Sigmoid colon (tissue), 4 donors: ENCODE results near the gene RAB23.

ENCODE experiments used
- EP300 ChIP-seq, 4 donors: sonication (generic); formaldehyde crosslinking; IDR thresholded peaks; one replicate each; pipeline ENCODE4 v1.6.1; 2017; ENCODE audit warnings: antibody characterized with exemption in 4 of 4
- POLR2A ChIP-seq, 2 donors: fragments of 450-650 bp; IDR thresholded peaks; one replicate each; pipeline ENCODE4 v1.6.1; 2016; ENCODE audit warnings: antibody characterized with exemption in 2 of 2, mild to moderate bottlenecking in 2 of 2, moderate library complexity in 2 of 2

DNA sequence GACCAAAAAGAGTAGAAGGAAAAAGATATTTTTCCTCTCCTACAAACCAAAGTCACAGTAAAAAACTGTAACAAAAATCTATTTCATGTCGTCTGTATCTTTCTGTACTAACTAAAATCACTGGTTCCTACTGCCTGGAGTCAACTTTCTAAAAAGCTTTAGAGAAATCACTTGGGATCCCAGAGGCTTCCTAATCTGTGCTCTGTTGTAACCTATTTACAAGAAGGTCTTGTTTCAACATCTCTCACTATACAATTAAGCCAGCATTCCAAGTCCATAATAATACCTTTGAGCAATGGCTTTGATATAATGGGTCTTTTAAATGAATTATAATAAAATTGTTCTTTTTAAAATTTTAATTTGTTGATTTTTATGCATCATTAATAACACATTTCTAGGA, 20.4 kb downstream of the RAB23 start:
- TF ChIP-seq POLR2A (IDR thresholded peaks at IDR 0.05) (no peak), EP300 (IDR thresholded peaks at IDR 0.05) (no peak)
